ENCODE results near the gene CDKN1C.

The CDKN1C gene

GRCh38 chr11:2853401-2853800 lies 32.2 kb downstream of the CDKN1C start:
- no peak for DNase-seq (ENCODE audit: low read depth)
- TF ChIP-seq CTCF (IDR thresholded peaks at IDR 0.05; ENCODE audit: insufficient read depth, low read depth, low read length, missing control alignments), result no peak
- no peak overlapping the region for H3K4me3 ChIP-seq (ENCODE audit: low read depth, low read length)

GRCh38 chr11:2849994-2850770 lies 35.4 kb downstream of the CDKN1C start:
- no peak overlapping the region for H3K4me3 ChIP-seq (ENCODE audit: low read depth, low read length)
- no peak for DNase-seq (ENCODE audit: low read depth)
- no peak for TF ChIP-seq CTCF (IDR thresholded peaks at IDR 0.05; ENCODE audit: insufficient read depth, low read depth, low read length, missing control alignments)

GRCh38 chr11:2848497-2848896 lies 37.1 kb downstream of the CDKN1C start:
- no peak for TF ChIP-seq CTCF (IDR thresholded peaks at IDR 0.05; ENCODE audit: insufficient read depth, low read depth, low read length, missing control alignments)
- H3K4me3 ChIP-seq (ENCODE audit: low read depth, low read length), result no peak overlapping the region
- DNase-seq (ENCODE audit: low read depth), result no peak

GRCh38 chr11:2847561-2847960 lies 38.0 kb downstream of the CDKN1C start:
- H3K4me3 ChIP-seq (ENCODE audit: low read depth, low read length), result no peak overlapping the region
- TF ChIP-seq CTCF (IDR thresholded peaks at IDR 0.05; ENCODE audit: insufficient read depth, low read depth, low read length, missing control alignments), result no peak
- DNase-seq (ENCODE audit: low read depth), result no peak

GRCh38 chr11:2846470-2846869 lies 39.1 kb downstream of the CDKN1C start:
- TF ChIP-seq CTCF (IDR thresholded peaks at IDR 0.05; ENCODE audit: insufficient read depth, low read depth, low read length, missing control alignments), result no peak
- no peak for DNase-seq (ENCODE audit: low read depth)

GRCh38 chr11:2846056-2846455 lies 39.5 kb downstream of the CDKN1C start:
- H3K4me3 ChIP-seq (ENCODE audit: low read depth, low read length), result no peak overlapping the region
- TF ChIP-seq CTCF (IDR thresholded peaks at IDR 0.05; ENCODE audit: insufficient read depth, low read depth, low read length, missing control alignments), result no peak

More at GRCh38 chr11:2846470-2846869, 39.1 kb downstream of the CDKN1C start:
- no peak overlapping the region for H3K4me3 ChIP-seq (ENCODE audit: low read depth, low read length)

GRCh38 chr11:2844996-2845395 lies 40.6 kb downstream of the CDKN1C start:
- H3K4me3 ChIP-seq (ENCODE audit: low read depth, low read length), result no peak overlapping the region
- no peak for TF ChIP-seq CTCF (IDR thresholded peaks at IDR 0.05; ENCODE audit: insufficient read depth, low read depth, low read length, missing control alignments)
- DNase-seq (ENCODE audit: low read depth), result no peak

More at GRCh38 chr11:2846056-2846455, 39.5 kb downstream of the CDKN1C start:
- no peak for DNase-seq (ENCODE audit: low read depth)
